ENCODE measurements around the gene SRRM4.

SRRM4 gene

GRCh38 chr12:119122751-119123150 is 141.4 kb downstream of the SRRM4 start:
- DNase-seq = no peak

GRCh38 chr12:119128527-119128926 is 147.2 kb downstream of the SRRM4 start:
- DNase-seq = no peak

GRCh38 chr12:119129827-119130434 is 148.6 kb downstream of the SRRM4 start:
- no peak for DNase-seq

- no peak for DNase-seq
These were observed 149.2 kb downstream of the SRRM4 start for GRCh38 chr12:119130523-119130922.

- no peak for DNase-seq
These were observed 153.1 kb downstream of the SRRM4 start for GRCh38 chr12:119134284-119135072.

GRCh38 chr12:119136811-119137410 is 155.6 kb downstream of the SRRM4 start:
- DNase-seq = no peak

- DNase-seq = no peak
These were observed 158.1 kb downstream of the SRRM4 start for GRCh38 chr12:119139448-119139847.

- DNase-seq = no peak
These were observed 164.0 kb downstream of the SRRM4 start for GRCh38 chr12:119145367-119145766.

GRCh38 chr12:119147847-119148448 is 166.6 kb downstream of the SRRM4 start:
- DNase-seq = no peak

GRCh38 chr12:119149270-119149669 is 167.9 kb downstream of the SRRM4 start:
- no peak for DNase-seq

- DNase-seq = no peak
These were observed 170.2 kb downstream of the SRRM4 start for GRCh38 chr12:119151445-119152026.

GRCh38 chr12:119153477-119154434 is 172.4 kb downstream of the SRRM4 start:
- no peak for DNase-seq

- no peak for DNase-seq
These were observed 173.1 kb downstream of the SRRM4 start for GRCh38 chr12:119154435-119154818.

GRCh38 chr12:119156401-119157044 is 175.2 kb downstream of the SRRM4 start:
- DNase-seq = no peak

GRCh38 chr12:119157528-119157927 is 176.2 kb downstream of the SRRM4 start:
- DNase-seq = no peak

GRCh38 chr12:119157978-119158377 is 176.6 kb downstream of the SRRM4 start:
- no peak for DNase-seq

- no peak for DNase-seq
These were observed 177.1 kb downstream of the SRRM4 start for GRCh38 chr12:119158402-119158801.

- DNase-seq = no peak
These were observed 178.5 kb downstream of the SRRM4 start for GRCh38 chr12:119159844-119160243.

GRCh38 chr12:119167902-119168301 is 186.6 kb downstream of the SRRM4 start:
- no peak for DNase-seq

GRCh38 chr12:119168721-119169120 is 187.4 kb downstream of the SRRM4 start:
- no peak for DNase-seq

GRCh38 chr12:119169150-119169549 is 187.8 kb downstream of the SRRM4 start:
- no peak for DNase-seq

GRCh38 chr12:119171291-119171690 is 189.9 kb downstream of the SRRM4 start:
- no peak for DNase-seq
